ENCODE data around the gene CUL3. TPM values are rescaled to one million over a fixed set of nuclear protein-coding genes. Genes with fewer than 3 reads are reported as not detected.

CUL3 gene
- total and polyA plus RNA-seq, 2 of the 13 experiments (the other 11 are each of a cell fraction or from before 2014, with no cell fraction given) = 33.2 to 62.3 TPM

DNA sequence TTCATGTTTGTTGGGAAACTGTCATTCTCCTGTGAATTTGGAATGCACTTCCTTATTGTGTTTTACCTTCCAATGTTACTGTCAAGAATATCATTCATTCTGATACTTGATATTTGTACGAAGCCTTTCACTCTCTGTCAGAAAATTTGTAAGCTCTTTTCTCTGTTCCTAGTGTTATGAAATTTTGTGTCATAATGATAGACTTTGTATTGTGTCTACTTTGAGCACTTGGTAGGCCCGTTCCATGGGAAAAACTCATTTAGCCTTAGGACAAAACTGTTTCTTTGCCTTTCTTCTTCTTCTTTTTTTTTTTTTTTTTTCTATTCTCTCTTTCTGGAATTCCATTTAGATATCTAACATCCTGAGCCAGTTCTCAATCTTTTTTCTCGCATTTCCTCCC, 131.3 kb downstream of the CUL3 start:
- 33% methylated on average over 3 of the region's 3 CpGs for WGBS (ENCODE audit: low lambda C conversion rate)
- ChIA-PET CTCF (ENCODE audit: low intra/inter-chr PET ratio, low total read pairs) (no interaction called here), POLR2A (no interaction called here)
- H3K9me3 ChIP-seq (ENCODE audit: low read length) = no peaks in the 10 kb centered on the region
- H3K4me3 ChIP-seq (replicated peaks in 1 of 3; ENCODE audit: insufficient read depth in 1 of 3, low read depth in 2 of 3, low read length in 3 of 3) = no peak overlapping the region
- ATAC-seq (no peak), DNase-seq (ENCODE audit: low spot score) (no peak), FAIRE-seq (no peak)
- H2AFZ ChIP-seq (ENCODE audit: low read length) = no peak overlapping the region
- in situ Hi-C loops (cut with HindIII; ENCODE audit: extremely low pct_ligation_motif_present, low pct_unique_long_range_greater_than_20kb) (no loop called here), intact Hi-C loops (cut with micrococcal nuclease; ENCODE audit: unreplicated experiment) (no loop called here)
- BruUV-seq (replicated peaks) = no TSS peak
- H3K27me3 ChIP-seq (ENCODE audit: control insufficient read depth in 1 of 2, insufficient read depth in 2 of 2, low read length in 2 of 2) = no peaks in the 10 kb centered on the region
- no peak overlapping the region for H3K4me2 ChIP-seq (ENCODE audit: low read depth, low read length)
- H3K79me2 ChIP-seq (ENCODE audit: insufficient read depth, low read length) = no peaks in the 10 kb centered on the region
- no peaks in the 10 kb centered on the region for H4K20me1 ChIP-seq (ENCODE audit: insufficient read depth, low read length)
- H3K9ac ChIP-seq (ENCODE audit: insufficient read depth, low read depth, low read length) = no peak overlapping the region
- H3K27ac ChIP-seq (ENCODE audit: extremely low read length, insufficient read depth, low read length) = no peak overlapping the region
- H3K4me1 ChIP-seq (ENCODE audit: insufficient read depth, low read length) = no peaks in the 10 kb centered on the region
- H3K36me3 ChIP-seq (replicated peaks in 1 of 2; ENCODE audit: control insufficient read depth in 1 of 2, insufficient read depth in 2 of 2, low read length in 2 of 2) = no peaks in the 10 kb centered on the region
- TF ChIP-seq ZNF441 (CRISPR knock-in tag; IDR thresholded peaks at IDR 0.05; ENCODE audit: borderline replicate concordance) = no peak
- TF ChIP-seq ZNF205 (CRISPR knock-in tag; IDR thresholded peaks at IDR 0.05) = no peak
- TF ChIP-seq ARID2 (CRISPR knock-in tag; IDR thresholded peaks at IDR 0.05; ENCODE audit: borderline replicate concordance) = no peak
- TF ChIP-seq, protein P1, sequence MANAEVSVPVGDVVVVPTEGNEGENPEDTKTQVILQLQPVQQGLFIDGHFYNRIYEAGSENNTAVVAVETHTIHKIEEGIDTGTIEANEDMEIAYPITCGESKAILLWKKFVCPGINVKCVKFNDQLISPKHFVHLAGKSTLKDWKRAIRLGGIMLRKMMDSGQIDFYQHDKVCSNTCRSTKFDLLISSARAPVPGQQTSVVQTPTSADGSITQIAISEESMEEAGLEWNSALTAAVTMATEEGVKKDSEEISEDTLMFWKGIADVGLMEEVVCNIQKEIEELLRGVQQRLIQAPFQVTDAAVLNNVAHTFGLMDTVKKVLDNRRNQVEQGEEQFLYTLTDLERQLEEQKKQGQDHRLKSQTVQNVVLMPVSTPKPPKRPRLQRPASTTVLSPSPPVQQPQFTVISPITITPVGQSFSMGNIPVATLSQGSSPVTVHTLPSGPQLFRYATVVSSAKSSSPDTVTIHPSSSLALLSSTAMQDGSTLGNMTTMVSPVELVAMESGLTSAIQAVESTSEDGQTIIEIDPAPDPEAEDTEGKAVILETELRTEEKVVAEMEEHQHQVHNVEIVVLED (CRISPR knock-in tag; IDR thresholded peaks at IDR 0.05; ENCODE audit: borderline replicate concordance) = no peak
- no peak for TF ChIP-seq ZFP90 (CRISPR knock-in tag; IDR thresholded peaks at IDR 0.05; ENCODE audit: borderline replicate concordance)
- TF ChIP-seq ZNF136 (CRISPR knock-in tag; IDR thresholded peaks at IDR 0.05; ENCODE audit: low read depth) = no peak
- TF ChIP-seq, protein P2, sequence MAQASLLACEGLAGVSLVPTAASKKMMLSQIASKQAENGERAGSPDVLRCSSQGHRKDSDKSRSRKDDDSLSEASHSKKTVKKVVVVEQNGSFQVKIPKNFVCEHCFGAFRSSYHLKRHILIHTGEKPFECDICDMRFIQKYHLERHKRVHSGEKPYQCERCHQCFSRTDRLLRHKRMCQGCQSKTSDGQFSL (CRISPR knock-in tag; IDR thresholded peaks at IDR 0.05) = no peak
- no peak for TF ChIP-seq NFE2 (CRISPR knock-in tag; IDR thresholded peaks at IDR 0.05)
- TF ChIP-seq ZNF841 (CRISPR knock-in tag; IDR thresholded peaks at IDR 0.05; ENCODE audit: borderline replicate concordance) = no peak
- TF ChIP-seq, protein P3, sequence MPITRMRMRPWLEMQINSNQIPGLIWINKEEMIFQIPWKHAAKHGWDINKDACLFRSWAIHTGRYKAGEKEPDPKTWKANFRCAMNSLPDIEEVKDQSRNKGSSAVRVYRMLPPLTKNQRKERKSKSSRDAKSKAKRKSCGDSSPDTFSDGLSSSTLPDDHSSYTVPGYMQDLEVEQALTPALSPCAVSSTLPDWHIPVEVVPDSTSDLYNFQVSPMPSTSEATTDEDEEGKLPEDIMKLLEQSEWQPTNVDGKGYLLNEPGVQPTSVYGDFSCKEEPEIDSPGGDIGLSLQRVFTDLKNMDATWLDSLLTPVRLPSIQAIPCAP (CRISPR knock-in tag; IDR thresholded peaks at IDR 0.05; ENCODE audit: low read depth) = no peak
- TF ChIP-seq, protein P4, sequence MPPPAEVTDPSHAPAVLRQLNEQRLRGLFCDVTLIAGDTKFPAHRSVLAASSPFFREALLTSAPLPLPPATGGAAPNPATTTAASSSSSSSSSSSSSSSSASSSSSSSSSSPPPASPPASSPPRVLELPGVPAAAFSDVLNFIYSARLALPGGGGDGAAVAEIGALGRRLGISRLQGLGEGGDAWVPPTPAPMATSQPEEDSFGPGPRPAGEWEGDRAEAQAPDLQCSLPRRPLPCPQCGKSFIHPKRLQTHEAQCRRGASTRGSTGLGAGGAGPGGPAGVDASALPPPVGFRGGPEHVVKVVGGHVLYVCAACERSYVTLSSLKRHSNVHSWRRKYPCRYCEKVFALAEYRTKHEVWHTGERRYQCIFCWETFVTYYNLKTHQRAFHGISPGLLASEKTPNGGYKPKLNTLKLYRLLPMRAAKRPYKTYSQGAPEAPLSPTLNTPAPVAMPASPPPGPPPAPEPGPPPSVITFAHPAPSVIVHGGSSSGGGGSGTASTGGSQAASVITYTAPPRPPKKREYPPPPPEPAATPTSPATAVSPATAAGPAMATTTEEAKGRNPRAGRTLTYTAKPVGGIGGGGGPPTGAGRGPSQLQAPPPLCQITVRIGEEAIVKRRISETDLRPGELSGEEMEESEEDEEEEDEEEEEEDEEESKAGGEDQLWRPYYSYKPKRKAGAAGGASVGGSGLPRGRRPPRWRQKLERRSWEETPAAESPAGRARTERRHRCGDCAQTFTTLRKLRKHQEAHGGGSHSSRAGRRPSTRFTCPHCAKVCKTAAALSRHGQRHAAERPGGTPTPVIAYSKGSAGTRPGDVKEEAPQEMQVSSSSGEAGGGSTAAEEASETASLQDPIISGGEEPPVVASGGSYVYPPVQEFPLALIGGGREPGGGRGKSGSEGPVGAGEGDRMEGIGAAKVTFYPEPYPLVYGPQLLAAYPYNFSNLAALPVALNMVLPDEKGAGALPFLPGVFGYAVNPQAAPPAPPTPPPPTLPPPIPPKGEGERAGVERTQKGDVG (CRISPR knock-in tag; IDR thresholded peaks at IDR 0.05; ENCODE audit: borderline replicate concordance) = no peak
- TF ChIP-seq HES4 (CRISPR knock-in tag; IDR thresholded peaks at IDR 0.05; ENCODE audit: borderline replicate concordance) = no peak
- TF ChIP-seq, protein P5, sequence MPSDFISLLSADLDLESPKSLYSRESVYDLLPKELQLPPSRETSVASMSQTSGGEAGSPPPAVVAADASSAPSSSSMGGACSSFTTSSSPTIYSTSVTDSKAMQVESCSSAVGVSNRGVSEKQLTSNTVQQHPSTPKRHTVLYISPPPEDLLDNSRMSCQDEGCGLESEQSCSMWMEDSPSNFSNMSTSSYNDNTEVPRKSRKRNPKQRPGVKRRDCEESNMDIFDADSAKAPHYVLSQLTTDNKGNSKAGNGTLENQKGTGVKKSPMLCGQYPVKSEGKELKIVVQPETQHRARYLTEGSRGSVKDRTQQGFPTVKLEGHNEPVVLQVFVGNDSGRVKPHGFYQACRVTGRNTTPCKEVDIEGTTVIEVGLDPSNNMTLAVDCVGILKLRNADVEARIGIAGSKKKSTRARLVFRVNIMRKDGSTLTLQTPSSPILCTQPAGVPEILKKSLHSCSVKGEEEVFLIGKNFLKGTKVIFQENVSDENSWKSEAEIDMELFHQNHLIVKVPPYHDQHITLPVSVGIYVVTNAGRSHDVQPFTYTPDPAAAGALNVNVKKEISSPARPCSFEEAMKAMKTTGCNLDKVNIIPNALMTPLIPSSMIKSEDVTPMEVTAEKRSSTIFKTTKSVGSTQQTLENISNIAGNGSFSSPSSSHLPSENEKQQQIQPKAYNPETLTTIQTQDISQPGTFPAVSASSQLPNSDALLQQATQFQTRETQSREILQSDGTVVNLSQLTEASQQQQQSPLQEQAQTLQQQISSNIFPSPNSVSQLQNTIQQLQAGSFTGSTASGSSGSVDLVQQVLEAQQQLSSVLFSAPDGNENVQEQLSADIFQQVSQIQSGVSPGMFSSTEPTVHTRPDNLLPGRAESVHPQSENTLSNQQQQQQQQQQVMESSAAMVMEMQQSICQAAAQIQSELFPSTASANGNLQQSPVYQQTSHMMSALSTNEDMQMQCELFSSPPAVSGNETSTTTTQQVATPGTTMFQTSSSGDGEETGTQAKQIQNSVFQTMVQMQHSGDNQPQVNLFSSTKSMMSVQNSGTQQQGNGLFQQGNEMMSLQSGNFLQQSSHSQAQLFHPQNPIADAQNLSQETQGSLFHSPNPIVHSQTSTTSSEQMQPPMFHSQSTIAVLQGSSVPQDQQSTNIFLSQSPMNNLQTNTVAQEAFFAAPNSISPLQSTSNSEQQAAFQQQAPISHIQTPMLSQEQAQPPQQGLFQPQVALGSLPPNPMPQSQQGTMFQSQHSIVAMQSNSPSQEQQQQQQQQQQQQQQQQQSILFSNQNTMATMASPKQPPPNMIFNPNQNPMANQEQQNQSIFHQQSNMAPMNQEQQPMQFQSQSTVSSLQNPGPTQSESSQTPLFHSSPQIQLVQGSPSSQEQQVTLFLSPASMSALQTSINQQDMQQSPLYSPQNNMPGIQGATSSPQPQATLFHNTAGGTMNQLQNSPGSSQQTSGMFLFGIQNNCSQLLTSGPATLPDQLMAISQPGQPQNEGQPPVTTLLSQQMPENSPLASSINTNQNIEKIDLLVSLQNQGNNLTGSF (CRISPR knock-in tag; IDR thresholded peaks at IDR 0.05) = no peak
